RWPE1 (cell line): Measurements from ENCODE around the gene TRIM3.

ENCODE experiments used
- CTCF ChIA-PET: fragments of 350-600 bp; sonication (Branson Sonifier 250); formaldehyde crosslinking; extraction: SDS; loops from one replicate; lab custom pipeline; 2021; lab: Yijun Ruan, JAX
- POLR2A ChIA-PET: fragments of 400-600 bp; formaldehyde crosslinking; extraction: SDS; loops from one replicate; lab custom pipeline; 2020; ENCODE audit warnings: antibody characterized with exemption; ENCODE audit not compliant: low non-redundant PET; lab: Yijun Ruan, JAX
- DNase-seq: peaks from one replicate; pipeline ENCODE4 v3.0.0; 2012; ENCODE audit warnings: low spot score
- H3K27ac ChIP-seq: fragments of 450-650 bp; 2 replicates; pipeline ENCODE4 v1.5.1; 2017
- TF ChIP-seq, protein P1 (sequence below): fragments of 450-650 bp; conservative IDR thresholded peaks from 2 replicates; pipeline ENCODE4 v1.5.1; 2017; ENCODE audit warnings: low read depth, mild to moderate bottlenecking

TRIM3 gene

DNA sequence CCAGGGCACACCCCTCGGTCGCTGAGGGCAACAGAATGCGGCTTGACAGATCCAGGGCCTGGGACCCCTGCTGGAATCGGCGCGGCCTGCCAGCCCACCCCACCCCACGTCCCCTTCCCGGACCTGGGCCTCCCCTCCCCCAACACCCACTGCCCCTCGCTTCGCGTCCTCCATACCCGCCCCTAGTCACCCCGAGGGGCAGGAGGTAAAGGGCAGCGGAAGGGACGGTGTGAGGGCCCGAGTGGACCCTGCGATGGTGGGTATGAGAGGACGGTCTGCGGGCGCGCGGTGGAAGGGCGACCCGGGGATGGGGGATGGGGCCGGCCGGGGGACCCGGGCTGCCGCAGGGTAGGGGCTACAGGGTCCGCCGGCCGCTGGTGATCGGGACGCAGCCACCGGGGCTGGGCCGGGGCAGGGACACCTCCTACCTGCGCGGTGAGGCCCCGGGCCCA is 55.2 kb downstream of the TRIM3 start:
- TF ChIP-seq, protein P1, sequence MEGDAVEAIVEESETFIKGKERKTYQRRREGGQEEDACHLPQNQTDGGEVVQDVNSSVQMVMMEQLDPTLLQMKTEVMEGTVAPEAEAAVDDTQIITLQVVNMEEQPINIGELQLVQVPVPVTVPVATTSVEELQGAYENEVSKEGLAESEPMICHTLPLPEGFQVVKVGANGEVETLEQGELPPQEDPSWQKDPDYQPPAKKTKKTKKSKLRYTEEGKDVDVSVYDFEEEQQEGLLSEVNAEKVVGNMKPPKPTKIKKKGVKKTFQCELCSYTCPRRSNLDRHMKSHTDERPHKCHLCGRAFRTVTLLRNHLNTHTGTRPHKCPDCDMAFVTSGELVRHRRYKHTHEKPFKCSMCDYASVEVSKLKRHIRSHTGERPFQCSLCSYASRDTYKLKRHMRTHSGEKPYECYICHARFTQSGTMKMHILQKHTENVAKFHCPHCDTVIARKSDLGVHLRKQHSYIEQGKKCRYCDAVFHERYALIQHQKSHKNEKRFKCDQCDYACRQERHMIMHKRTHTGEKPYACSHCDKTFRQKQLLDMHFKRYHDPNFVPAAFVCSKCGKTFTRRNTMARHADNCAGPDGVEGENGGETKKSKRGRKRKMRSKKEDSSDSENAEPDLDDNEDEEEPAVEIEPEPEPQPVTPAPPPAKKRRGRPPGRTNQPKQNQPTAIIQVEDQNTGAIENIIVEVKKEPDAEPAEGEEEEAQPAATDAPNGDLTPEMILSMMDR = no peak
- no peak for DNase-seq
- ChIA-PET POLR2A (no interaction called here), CTCF (interaction anchor here (1.5 kb wide), 1 partner anchor 40 kb away, joined by 4 read pairs; no protein-coding TSS in a partner anchor)
- H3K27ac ChIP-seq = peak overlapping the region; percentile 56

DNA sequence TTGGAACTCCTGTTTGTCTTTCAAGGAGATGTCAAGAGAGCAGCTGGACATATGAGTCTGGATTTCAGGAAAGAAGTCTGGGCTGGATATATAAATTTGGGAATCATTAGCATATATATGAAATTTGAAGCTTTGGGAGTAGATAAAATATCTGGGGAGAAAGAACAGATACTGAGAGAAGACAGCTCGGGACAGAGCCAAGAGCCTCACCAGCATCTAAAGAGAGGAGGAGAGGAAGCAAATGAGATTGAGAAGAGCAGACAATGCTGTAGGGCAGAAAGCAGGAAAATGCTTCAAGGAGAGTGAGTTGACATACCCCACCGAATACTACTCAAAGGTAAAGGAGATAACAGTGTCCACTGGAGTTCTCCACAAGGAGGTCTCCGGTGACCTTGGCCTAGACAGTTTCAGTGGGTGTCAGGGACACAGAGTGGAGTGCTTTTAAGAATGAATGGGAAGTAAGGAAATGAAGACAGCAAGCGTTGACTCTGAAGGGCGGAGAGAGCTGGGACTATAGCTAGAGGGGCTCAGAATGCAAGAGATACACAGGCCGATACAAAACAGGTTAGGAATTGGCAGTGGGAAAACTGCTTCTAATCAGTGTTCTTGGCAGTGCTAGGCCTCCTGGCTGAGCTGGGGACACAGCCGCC is 55.7 kb downstream of the TRIM3 start:
- CTCF ChIA-PET = no interaction called here
- peak overlapping the region; percentile 56 for H3K27ac ChIP-seq
- DNase-seq = no peak
- POLR2A ChIA-PET = no interaction called here
- TF ChIP-seq, protein P1 = no peak

DNA sequence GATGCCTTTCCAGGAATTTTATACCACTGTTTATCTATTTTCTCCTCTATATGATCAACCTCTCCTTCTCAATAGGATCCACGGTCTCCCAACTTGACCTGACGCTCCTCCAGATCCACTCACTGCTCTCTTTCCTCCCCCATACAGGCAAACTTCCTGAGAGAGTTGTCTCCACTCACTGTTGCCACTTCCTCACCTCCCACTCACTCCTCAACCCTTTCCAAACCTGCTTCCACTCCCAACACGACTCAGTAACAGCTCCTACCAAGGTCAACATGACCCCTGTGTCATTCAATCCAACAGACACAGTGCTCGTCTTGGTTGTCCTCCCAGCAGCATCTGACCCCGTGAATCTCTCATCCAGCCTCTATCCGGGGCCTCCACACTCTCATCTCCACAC is 57.9 kb downstream of the TRIM3 start:
- H3K27ac ChIP-seq = no peak overlapping the region
- POLR2A ChIA-PET = no interaction called here
- TF ChIP-seq, protein P1 = no peak
- DNase-seq = no peak
- CTCF ChIA-PET = no interaction called here

DNA sequence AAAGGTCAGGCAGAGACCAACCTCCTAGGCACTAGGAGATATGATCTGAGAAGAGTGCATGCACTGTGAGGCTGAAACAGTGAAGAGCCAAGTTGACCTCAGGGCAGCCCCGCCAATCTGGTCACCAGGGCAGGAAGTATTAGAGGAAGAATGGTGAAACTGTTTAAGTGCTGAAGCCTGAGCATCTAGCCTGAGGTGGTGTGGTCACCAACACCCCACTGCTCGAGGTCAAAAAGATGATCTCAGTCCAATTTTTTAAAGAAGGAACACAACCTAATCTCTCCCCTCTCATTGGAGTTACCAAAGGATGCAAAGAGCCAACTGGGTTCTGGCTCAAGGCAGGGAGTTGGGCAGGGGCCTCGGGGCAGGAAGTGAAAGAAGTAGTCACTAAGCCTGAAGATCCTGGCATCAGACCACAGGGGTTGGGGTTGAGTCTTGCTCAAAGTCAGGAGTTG is 58.8 kb downstream of the TRIM3 start:
- DNase-seq = no peak
- CTCF ChIA-PET = no interaction called here
- POLR2A ChIA-PET = no interaction called here
- H3K27ac ChIP-seq = no peak overlapping the region
- TF ChIP-seq, protein P1 = no peak

DNA sequence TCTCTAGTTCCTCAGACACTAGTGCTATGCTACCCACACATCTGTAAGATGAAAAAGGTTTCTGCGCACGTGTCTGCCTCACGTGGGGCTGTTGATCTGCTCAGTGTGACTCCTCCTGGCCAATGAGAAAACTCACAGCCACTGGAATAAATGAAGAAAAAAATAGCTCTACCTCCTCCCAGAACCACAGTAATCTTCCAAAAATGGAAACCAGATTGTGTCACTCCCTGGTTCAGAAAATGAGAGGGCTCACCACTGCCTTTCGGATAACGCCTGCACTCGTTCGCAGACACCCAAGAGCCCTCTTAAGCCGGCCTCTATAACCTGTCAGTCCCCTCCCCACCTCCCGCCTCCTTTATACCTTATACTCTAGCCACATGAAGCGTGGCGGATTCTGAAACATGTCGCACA is 59.9 kb downstream of the TRIM3 start:
- TF ChIP-seq, protein P1 = no peak
- POLR2A ChIA-PET = no interaction called here
- H3K27ac ChIP-seq = no peak overlapping the region
- CTCF ChIA-PET = interaction anchor here (0.6 kb wide), 1 partner anchor 46 kb away, joined by 3 read pairs; no protein-coding TSS in a partner anchor
- no peak for DNase-seq

DNA sequence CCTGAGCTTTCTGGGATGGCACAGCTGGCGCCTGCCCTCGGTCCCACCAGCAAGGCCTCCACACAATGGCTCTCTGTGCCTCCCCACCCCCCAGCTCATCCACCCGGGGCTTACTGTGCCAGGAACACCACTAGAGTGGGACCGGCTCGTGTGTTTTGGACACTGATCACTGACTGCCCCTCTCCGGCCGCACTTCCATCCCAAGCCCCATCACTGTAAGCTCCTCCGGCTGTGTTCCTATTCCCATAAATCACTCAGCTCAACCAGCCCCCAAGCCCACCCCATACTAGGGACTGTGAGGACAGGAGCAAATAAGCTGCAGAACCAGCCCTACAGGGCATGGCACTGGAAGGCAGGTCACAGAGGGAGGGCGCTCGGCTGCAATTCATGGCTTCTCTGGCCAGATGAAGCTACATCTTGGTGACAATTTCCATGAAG is 62.1 kb downstream of the TRIM3 start:
- TF ChIP-seq, protein P1 = no peak
- POLR2A ChIA-PET = no interaction called here
- CTCF ChIA-PET = no interaction called here
- no peak for DNase-seq
- H3K27ac ChIP-seq = no peak overlapping the region
